HepG2 (cell line): ENCODE results near the gene NRL. TPM values are rescaled to one million over a fixed set of nuclear protein-coding genes. Genes with fewer than 3 reads are reported as not detected.
A peak's percentile ranks its signal among the peaks of the same experiment; 100 is the strongest.

Experiments
- ARID2 ChIP-seq: sonication (generic); formaldehyde crosslinking; IDR thresholded peaks from 2 replicates; pipeline ENCODE4 v1.8.1; 2022; ENCODE audit warnings: mild to moderate bottlenecking, missing genetic modification reagents, borderline replicate concordance
- DR1 ChIP-seq: sonication (generic); formaldehyde crosslinking; IDR thresholded peaks from 2 replicates; pipeline ENCODE4 v1.8.0; 2021; ENCODE audit warnings: mild to moderate bottlenecking, missing genetic modification reagents, inconsistent platforms
- HOXD1 ChIP-seq: sonication (generic); formaldehyde crosslinking; IDR thresholded peaks from 2 replicates; pipeline ENCODE4 v1.5.0; 2020; ENCODE audit warnings: missing genetic modification reagents
- ISL2 ChIP-seq: sonication (generic); formaldehyde crosslinking; IDR thresholded peaks from 2 replicates; pipeline ENCODE4 v1.5.0; 2020; ENCODE audit warnings: missing genetic modification reagents
- ISX ChIP-seq: sonication (generic); formaldehyde crosslinking; conservative IDR thresholded peaks from 2 replicates; pipeline ENCODE4 v1.5.0; 2020; ENCODE audit warnings: missing genetic modification reagents
- LCORL ChIP-seq, 2 experiments: fragments of 450-650 bp in 1 of 2; sonication (generic) in 1 of 2; formaldehyde crosslinking in 1 of 2; IDR thresholded peaks; 2 replicates each; pipeline versions ENCODE4 v1.5.0 to v1.6.1; 2017 to 2020; ENCODE audit warnings: antibody characterized with exemption in 1 of 2, missing genetic modification reagents in 1 of 2
- NCOR1 ChIP-seq: fragments of 200-600 bp; sonication (generic); IDR thresholded peaks from 2 replicates; pipeline ENCODE4 v1.7.0; 2017; ENCODE audit warnings: antibody characterized with exemption, low read length, borderline replicate concordance
- NFIB ChIP-seq: sonication (generic); formaldehyde crosslinking; IDR thresholded peaks from 2 replicates; pipeline ENCODE4 v1.9.0; 2021; ENCODE audit warnings: missing genetic modification reagents, mild to moderate bottlenecking, borderline replicate concordance
- NR1H2 ChIP-seq: sonication (generic); formaldehyde crosslinking; IDR thresholded peaks from 2 replicates; pipeline ENCODE4 v1.8.1; 2022; ENCODE audit warnings: low read depth, missing genetic modification reagents, borderline replicate concordance
- REXO4 ChIP-seq: sonication (generic); formaldehyde crosslinking; IDR thresholded peaks from 2 replicates; pipeline ENCODE4 v1.8.0; 2022; ENCODE audit warnings: missing genetic modification reagents, mild to moderate bottlenecking, borderline replicate concordance
- RORA ChIP-seq: sonication (generic); formaldehyde crosslinking; IDR thresholded peaks from 2 replicates; pipeline ENCODE4 v1.5.0; 2020; ENCODE audit warnings: mild to moderate bottlenecking, missing genetic modification reagents, moderate library complexity
- SIN3B ChIP-seq: fragments of 150-350 bp; IDR thresholded peaks from 2 replicates; pipeline ENCODE4 v1.6.1; 2014; ENCODE audit warnings: low read length
- SMAD3 ChIP-seq: sonication (generic); formaldehyde crosslinking; IDR thresholded peaks from 2 replicates; pipeline ENCODE4 v1.4.0; 2020; ENCODE audit warnings: missing genetic modification reagents
- SMC3 ChIP-seq: IDR thresholded peaks from 2 replicates; pipeline ENCODE4 v1.6.1; 2011; ENCODE audit warnings: low read length, improper control_type of control experiment
- SRSF1 ChIP-seq: fragments of 200-400 bp; formaldehyde crosslinking; optimal IDR thresholded peaks from 2 replicates; pipeline ENCODE3; 2017; ENCODE audit warnings: mild to moderate bottlenecking, low read depth, low read length, moderate library complexity
- TP53 ChIP-seq: sonication (generic); formaldehyde crosslinking; conservative IDR thresholded peaks from 2 replicates; pipeline ENCODE4 v1.4.0; 2020; ENCODE audit warnings: missing genetic modification reagents
- ZMYM3 ChIP-seq: sonication (generic); formaldehyde crosslinking; IDR thresholded peaks from 2 replicates; pipeline ENCODE4 v1.5.1; 2020; ENCODE audit warnings: mild to moderate bottlenecking, missing genetic modification reagents
- ZNF251 ChIP-seq: sonication (generic); formaldehyde crosslinking; IDR thresholded peaks from 2 replicates; pipeline ENCODE4 v1.9.0; 2021; ENCODE audit warnings: mild to moderate bottlenecking, missing genetic modification reagents
- ZNF441 ChIP-seq: sonication (generic); formaldehyde crosslinking; IDR thresholded peaks from 2 replicates; pipeline ENCODE4 v1.7.0; 2021; ENCODE audit warnings: missing genetic modification reagents, borderline replicate concordance
- ZSCAN25 ChIP-seq: sonication (generic); formaldehyde crosslinking; IDR thresholded peaks from 2 replicates; pipeline ENCODE4 v1.8.0; 2022; ENCODE audit warnings: mild to moderate bottlenecking, missing genetic modification reagents
- polyA plus RNA-seq, 8 experiments: library from polyadenylated mRNA; depleted of rRNA in 3 of 8; stranded (reverse) in 7 of 8; unstranded in 1 of 8; fragments of >200 nt; fragmentation: Illumina TruSeq in 4 of 8; extraction: Trizol in 4 of 8; gene quantifications; 2 replicates each; pipeline versions ENCODE4 v1.2.1 to v1.2.3, GENCODE V29; 2011 to 2016; ENCODE audit warnings: low read depth in 4 of 8, missing spikeins in 1 of 8, mixed read lengths in 1 of 8; ENCODE audit not compliant: insufficient read depth in 1 of 8
- total RNA-seq, 5 experiments: library from RNA; depleted of rRNA; stranded (reverse); fragments of >200 nt; fragmentation: Illumina TruSeq; extraction: Trizol; gene quantifications; 2 replicates each; pipeline ENCODE4 v1.2.3, GENCODE V29; 2016; ENCODE audit warnings: low read depth in 1 of 5
- TF ChIP-seq, protein P1 (sequence below): sonication (generic); formaldehyde crosslinking; IDR thresholded peaks from 2 replicates; pipeline ENCODE4 v1.9.0; 2022; ENCODE audit warnings: low read depth, missing genetic modification reagents
- TF ChIP-seq, protein P2 (sequence below): IDR thresholded peaks from 2 replicates; pipeline ENCODE4 v1.6.1; 2016; ENCODE audit warnings: low read depth, borderline replicate concordance
- TF ChIP-seq, protein P3 (sequence below): sonication (generic); formaldehyde crosslinking; IDR thresholded peaks from 2 replicates; pipeline ENCODE4 v1.4.0; 2020; ENCODE audit warnings: missing genetic modification reagents
- TF ChIP-seq, protein P4 (sequence below): sonication (generic); formaldehyde crosslinking; IDR thresholded peaks from 2 replicates; pipeline ENCODE4 v1.5.0; 2020; ENCODE audit warnings: missing genetic modification reagents

The NRL gene
- total and polyA plus RNA-seq, 2 of the 13 experiments (the other 11 are each of a cell fraction or from before 2014, with no cell fraction given), result 2.5 to 4.7 TPM

DNA sequence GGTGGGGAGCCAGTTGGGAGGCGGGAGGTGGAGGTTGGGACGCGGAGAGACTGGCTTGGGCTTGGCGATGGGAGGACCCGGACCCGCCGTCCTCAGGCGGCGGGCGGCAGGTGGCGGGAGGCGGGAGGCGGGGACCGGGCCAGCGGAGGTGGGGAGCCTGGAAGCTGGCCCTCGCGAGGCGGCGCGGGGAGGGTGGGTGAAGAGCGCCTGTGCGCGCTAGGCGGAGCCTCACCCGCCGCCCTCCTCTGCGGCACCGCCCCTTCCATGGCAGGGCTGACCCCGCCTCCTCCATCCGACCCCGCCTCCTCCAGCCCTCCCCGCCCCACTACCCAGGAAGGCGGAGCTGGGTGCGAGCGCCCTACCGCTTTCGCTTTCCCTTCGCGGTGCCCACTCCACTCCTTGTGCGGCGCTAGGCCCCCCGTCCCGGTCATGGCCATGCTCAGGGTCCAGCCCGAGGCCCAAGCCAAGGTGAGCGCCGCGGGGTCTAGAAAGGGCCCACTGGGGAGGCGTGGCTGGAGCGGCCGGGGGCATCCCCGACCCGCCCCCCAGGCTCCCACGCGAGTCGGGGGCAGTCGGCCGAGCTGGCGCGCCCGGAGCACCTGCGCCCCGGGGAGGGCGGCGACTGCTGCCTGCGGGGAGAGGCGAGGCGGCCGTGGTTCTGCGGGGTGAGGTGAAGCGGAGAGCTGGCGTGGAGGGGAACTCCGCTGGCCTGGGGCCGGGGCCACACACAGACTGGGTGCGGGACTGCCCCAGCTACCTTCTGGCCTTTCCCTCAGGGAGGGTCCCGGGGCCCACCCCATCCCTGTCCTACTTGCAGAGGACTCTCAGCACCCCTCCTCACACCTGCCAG is 21.3 kb upstream of the NRL start, which contains the start of gene PSME1 (continued):
- TF ChIP-seq, protein P1, sequence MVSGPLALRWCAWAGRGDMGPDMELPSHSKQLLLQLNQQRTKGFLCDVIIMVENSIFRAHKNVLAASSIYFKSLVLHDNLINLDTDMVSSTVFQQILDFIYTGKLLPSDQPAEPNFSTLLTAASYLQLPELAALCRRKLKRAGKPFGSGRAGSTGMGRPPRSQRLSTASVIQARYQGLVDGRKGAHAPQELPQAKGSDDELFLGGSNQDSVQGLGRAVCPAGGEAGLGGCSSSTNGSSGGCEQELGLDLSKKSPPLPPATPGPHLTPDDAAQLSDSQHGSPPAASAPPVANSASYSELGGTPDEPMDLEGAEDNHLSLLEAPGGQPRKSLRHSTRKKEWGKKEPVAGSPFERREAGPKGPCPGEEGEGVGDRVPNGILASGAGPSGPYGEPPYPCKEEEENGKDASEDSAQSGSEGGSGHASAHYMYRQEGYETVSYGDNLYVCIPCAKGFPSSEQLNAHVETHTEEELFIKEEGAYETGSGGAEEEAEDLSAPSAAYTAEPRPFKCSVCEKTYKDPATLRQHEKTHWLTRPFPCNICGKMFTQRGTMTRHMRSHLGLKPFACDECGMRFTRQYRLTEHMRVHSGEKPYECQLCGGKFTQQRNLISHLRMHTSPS, result peak; percentile 86
- no peak for TF ChIP-seq RORA (CRISPR knock-in tag)
- peak; percentile 21; the same call in 1 of the 2 replicates for TF ChIP-seq HOXD1 (CRISPR knock-in tag)
- TF ChIP-seq SIN3B, result no peak; the same call in 1 of the 2 replicates
- no peak; the same call in 1 of the 2 replicates for TF ChIP-seq ZNF441 (CRISPR knock-in tag)
- TF ChIP-seq SMC3, result no peak; the same call in 1 of the 2 replicates
- peak; percentile 83 for TF ChIP-seq ISL2 (CRISPR knock-in tag)
- no peak for TF ChIP-seq ZMYM3 (CRISPR knock-in tag)
- TF ChIP-seq, protein P2, sequence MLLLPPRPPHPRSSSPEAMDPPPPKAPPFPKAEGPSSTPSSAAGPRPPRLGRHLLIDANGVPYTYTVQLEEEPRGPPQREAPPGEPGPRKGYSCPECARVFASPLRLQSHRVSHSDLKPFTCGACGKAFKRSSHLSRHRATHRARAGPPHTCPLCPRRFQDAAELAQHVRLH (CRISPR knock-in tag), result no peak
- no peak for TF ChIP-seq ZNF251 (CRISPR knock-in tag)
- TF ChIP-seq ZSCAN25 (CRISPR knock-in tag), result peak; percentile 94
- TF ChIP-seq, protein P3, sequence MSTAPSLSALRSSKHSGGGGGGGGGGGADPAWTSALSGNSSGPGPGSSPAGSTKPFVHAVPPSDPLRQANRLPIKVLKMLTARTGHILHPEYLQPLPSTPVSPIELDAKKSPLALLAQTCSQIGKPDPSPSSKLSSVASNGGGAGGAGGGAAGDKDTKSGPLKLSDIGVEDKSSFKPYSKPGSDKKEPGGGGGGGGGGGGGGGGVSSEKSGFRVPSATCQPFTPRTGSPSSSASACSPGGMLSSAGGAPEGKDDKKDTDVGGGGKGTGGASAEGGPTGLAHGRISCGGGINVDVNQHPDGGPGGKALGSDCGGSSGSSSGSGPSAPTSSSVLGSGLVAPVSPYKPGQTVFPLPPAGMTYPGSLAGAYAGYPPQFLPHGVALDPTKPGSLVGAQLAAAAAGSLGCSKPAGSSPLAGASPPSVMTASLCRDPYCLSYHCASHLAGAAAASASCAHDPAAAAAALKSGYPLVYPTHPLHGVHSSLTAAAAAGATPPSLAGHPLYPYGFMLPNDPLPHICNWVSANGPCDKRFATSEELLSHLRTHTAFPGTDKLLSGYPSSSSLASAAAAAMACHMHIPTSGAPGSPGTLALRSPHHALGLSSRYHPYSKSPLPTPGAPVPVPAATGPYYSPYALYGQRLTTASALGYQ, result peak; percentile 87
- peak; percentile 77; the same call in 1 of the 2 replicates for TF ChIP-seq DR1
- TF ChIP-seq ISX (CRISPR knock-in tag), result 0 out of 2 replicates have a peak, but pooled peaks have one; percentile 94
- no peak for TF ChIP-seq TP53 (CRISPR knock-in tag)
- TF ChIP-seq REXO4 (CRISPR knock-in tag), result no peak
- TF ChIP-seq SMAD3 (CRISPR knock-in tag), result 0 out of 2 replicates have a peak, but pooled peaks have one; percentile 34
- TF ChIP-seq SRSF1, result peak; percentile 90
- TF ChIP-seq LCORL (IDR thresholded peaks at IDR 0.05), result no peak
- no peak for TF ChIP-seq LCORL (CRISPR knock-in tag; IDR thresholded peaks at IDR 0.05)
- TF ChIP-seq, protein P4, sequence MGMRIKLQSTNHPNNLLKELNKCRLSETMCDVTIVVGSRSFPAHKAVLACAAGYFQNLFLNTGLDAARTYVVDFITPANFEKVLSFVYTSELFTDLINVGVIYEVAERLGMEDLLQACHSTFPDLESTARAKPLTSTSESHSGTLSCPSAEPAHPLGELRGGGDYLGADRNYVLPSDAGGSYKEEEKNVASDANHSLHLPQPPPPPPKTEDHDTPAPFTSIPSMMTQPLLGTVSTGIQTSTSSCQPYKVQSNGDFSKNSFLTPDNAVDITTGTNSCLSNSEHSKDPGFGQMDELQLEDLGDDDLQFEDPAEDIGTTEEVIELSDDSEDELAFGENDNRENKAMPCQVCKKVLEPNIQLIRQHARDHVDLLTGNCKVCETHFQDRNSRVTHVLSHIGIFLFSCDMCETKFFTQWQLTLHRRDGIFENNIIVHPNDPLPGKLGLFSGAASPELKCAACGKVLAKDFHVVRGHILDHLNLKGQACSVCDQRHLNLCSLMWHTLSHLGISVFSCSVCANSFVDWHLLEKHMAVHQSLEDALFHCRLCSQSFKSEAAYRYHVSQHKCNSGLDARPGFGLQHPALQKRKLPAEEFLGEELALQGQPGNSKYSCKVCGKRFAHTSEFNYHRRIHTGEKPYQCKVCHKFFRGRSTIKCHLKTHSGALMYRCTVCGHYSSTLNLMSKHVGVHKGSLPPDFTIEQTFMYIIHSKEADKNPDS, result no peak
- no peak for TF ChIP-seq NFIB (CRISPR knock-in tag)
- no peak; the same call in 1 of the 2 replicates for TF ChIP-seq NR1H2
- no peak; the same call in 1 of the 2 replicates for TF ChIP-seq ARID2 (CRISPR knock-in tag)
- TF ChIP-seq NCOR1, result peak; percentile 66; the same call in 1 of the 2 replicates
